Loucy (cell line): Measurements from ENCODE around the gene LAMB1.

Experiments used
- CTCF ChIP-seq: fragments of 200-600 bp; sonication (generic); conservative IDR thresholded peaks from 2 replicates; pipeline ENCODE4 v1.5.1; 2014; ENCODE audit warnings: mild to moderate bottlenecking, antibody characterized with exemption, low read length
- EZH2phosphoT487 ChIP-seq: fragments of 200-600 bp; IDR thresholded peaks from 2 replicates; pipeline ENCODE4 v1.6.1; 2018; ENCODE audit warnings: antibody characterized with exemption, mild to moderate bottlenecking, moderate library complexity, borderline replicate concordance

GRCh38 chr7:107922886-107923285 is 80.1 kb downstream of the LAMB1 start:
- no peak for TF ChIP-seq CTCF
- no peak for TF ChIP-seq EZH2phosphoT487
